Neuronal stem cell (in vitro differentiated cells): Measurements from ENCODE around the gene NPIPA8. TPM values are rescaled to one million over a fixed set of nuclear protein-coding genes. Genes with fewer than 3 reads are reported as not detected.
"Not testable (repeated sequence)": the region's sequence is repeated elsewhere in the genome, so short reads cannot be mapped to it uniquely, and the experiment has no call there.

Source experiments
- DNase-seq: peaks from one replicate; pipeline ENCODE4 v3.0.0-alpha.2; 2013; ENCODE audit warnings: low spot score
- H2AFZ ChIP-seq: one replicate; pipeline ENCODE4 v1.6.1; 2013; ENCODE audit warnings: mild to moderate bottlenecking, low read length, inconsistent platforms
- H2AK5ac ChIP-seq: 2 replicates; pipeline ENCODE4 v1.6.1; 2013; ENCODE audit warnings: low read depth, mild to moderate bottlenecking, inconsistent platforms, low read length, moderate library complexity, mixed read lengths
- H2BK120ac ChIP-seq: 2 replicates; pipeline ENCODE4 v1.6.1; 2013; ENCODE audit warnings: low read depth, mild to moderate bottlenecking, inconsistent platforms, low read length, moderate library complexity, mixed read lengths
- H2BK12ac ChIP-seq: one replicate; pipeline ENCODE4 v1.6.1; 2013; ENCODE audit warnings: low read length, inconsistent platforms
- H2BK15ac ChIP-seq: 2 replicates; pipeline ENCODE4 v1.6.1; 2013; ENCODE audit warnings: mild to moderate bottlenecking, low read length, inconsistent platforms, mixed read lengths
- H2BK5ac ChIP-seq: one replicate; pipeline ENCODE4 v1.6.1; 2013; ENCODE audit warnings: inconsistent platforms, mild to moderate bottlenecking, low read length, moderate library complexity
- H3K14ac ChIP-seq: one replicate; pipeline ENCODE4 v1.6.1; 2013; ENCODE audit warnings: low read length, inconsistent platforms
- H3K18ac ChIP-seq: 2 replicates; pipeline ENCODE4 v1.6.1; 2013; ENCODE audit warnings: low read length, inconsistent platforms
- H3K23ac ChIP-seq: 2 replicates; pipeline ENCODE4 v1.6.1; 2013; ENCODE audit warnings: low read depth, mild to moderate bottlenecking, mixed read lengths, low read length, inconsistent platforms; ENCODE audit not compliant: poor library complexity
- H3K27ac ChIP-seq: replicated peaks from 3 replicates; pipeline ENCODE4 v1.5.1; 2013; ENCODE audit warnings: low read length, inconsistent platforms
- H3K27me3 ChIP-seq, 3 experiments: 2 replicates each; pipeline ENCODE4 v1.6.1; 2013; ENCODE audit warnings: low read length in 3 of 3, mild to moderate bottlenecking in 2 of 3, inconsistent platforms in 1 of 3, low read depth in 1 of 3, mixed read lengths in 1 of 3, moderate library complexity in 1 of 3; ENCODE audit not compliant: control insufficient read depth in 3 of 3, insufficient read depth in 3 of 3
- H3K36me3 ChIP-seq, 2 donors: replicated peaks in 1 of 2; 2 replicates each; pipeline ENCODE4 v1.6.1; 2013; ENCODE audit warnings: low read length in 2 of 2; ENCODE audit not compliant: control insufficient read depth in 2 of 2, insufficient read depth in 2 of 2
- H3K4ac ChIP-seq: 2 replicates; pipeline ENCODE4 v1.6.1; 2013; ENCODE audit warnings: inconsistent platforms, mild to moderate bottlenecking, low read length, moderate library complexity
- H3K4me1 ChIP-seq, 2 donors: 1 replicate in 1 of 2; 2 replicates in 1 of 2; pipeline ENCODE4 v1.6.1; 2013; ENCODE audit warnings: low read length in 2 of 2, low read depth in 1 of 2; ENCODE audit not compliant: control insufficient read depth in 2 of 2, insufficient read depth in 1 of 2
- H3K4me2 ChIP-seq: one replicate; pipeline ENCODE4 v1.6.1; 2013; ENCODE audit warnings: mild to moderate bottlenecking, low read length, inconsistent platforms; ENCODE audit not compliant: insufficient read depth, poor library complexity, severe bottlenecking
- H3K4me3 ChIP-seq, 2 donors: 2 replicates each; pipeline ENCODE4 v1.5.1; 2013; ENCODE audit warnings: low read length in 2 of 2, mild to moderate bottlenecking in 2 of 2, inconsistent platforms in 1 of 2, moderate library complexity in 1 of 2
- H3K79me1 ChIP-seq: one replicate; pipeline ENCODE4 v1.6.1; 2013; ENCODE audit warnings: low read depth, mild to moderate bottlenecking, inconsistent platforms, low read length, moderate library complexity
- H3K9ac ChIP-seq: one replicate; pipeline ENCODE4 v1.6.1; 2013; ENCODE audit warnings: mild to moderate bottlenecking, low read depth, low read length, inconsistent platforms; ENCODE audit not compliant: poor library complexity
- H3K9me3 ChIP-seq, 2 donors: replicated peaks in 1 of 2; 2 replicates each; pipeline versions ENCODE3 to v1.6.1; 2013; ENCODE audit warnings: low read length in 2 of 2, mild to moderate bottlenecking in 2 of 2, inconsistent platforms in 1 of 2, low read depth in 1 of 2, mixed read lengths in 1 of 2, moderate library complexity in 1 of 2; ENCODE audit not compliant: control insufficient read depth in 2 of 2, insufficient read depth in 1 of 2
- H4K8ac ChIP-seq: one replicate; pipeline ENCODE4 v1.6.1; 2013; ENCODE audit warnings: low read depth, mild to moderate bottlenecking, inconsistent platforms, low read length, moderate library complexity
- H4K91ac ChIP-seq: one replicate; pipeline ENCODE4 v1.6.1; 2013; ENCODE audit warnings: low read length, low read depth, mild to moderate bottlenecking, inconsistent platforms; ENCODE audit not compliant: poor library complexity
- WGBS, 2 donors: extraction: QIAGEN DNeasy Blood & Tissue Kit; methylation state at CpG; one replicate each; pipeline ENCODE4 v1.1.7; 2013; ENCODE audit warnings: missing lambda C conversion rate in 2 of 2, mixed read lengths in 1 of 2; ENCODE audit not compliant: insufficient read length in 2 of 2, insufficient replicate concordance in 1 of 2; ENCODE audit errors: extremely low coverage in 2 of 2; 5-methylcytosine and 5-hydroxymethylcytosine counted together
- small RNA-seq: library from polyadenylated mRNA; stranded (forward); fragments of <200 nt; extraction: miRNeasy Mini kit (QIAGEN cat#:217004); gene quantifications from one replicate; pipeline ENCODE3, GENCODE V24; 2013; ENCODE audit not compliant: insufficient read depth

Gene NPIPA8

DNA sequence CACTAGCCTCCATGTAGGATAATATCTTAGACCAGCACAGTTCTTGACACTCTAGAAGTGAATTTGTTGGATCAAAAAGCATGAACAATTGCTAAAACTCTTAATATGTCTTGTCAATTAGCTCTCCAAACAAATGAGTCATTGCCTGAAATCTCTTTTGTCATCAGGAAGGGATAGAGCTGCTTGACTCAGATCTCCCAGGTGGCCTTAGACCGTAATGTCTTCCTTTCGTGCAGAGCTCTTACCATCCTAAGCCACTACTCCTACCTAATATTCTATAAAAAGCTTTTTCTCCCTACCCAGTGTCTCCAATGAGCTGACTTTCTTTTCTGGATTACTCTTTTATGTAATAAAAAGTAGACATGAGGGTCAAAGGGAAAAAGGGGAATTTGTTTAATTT is 66.4 kb downstream of the NPIPA8 start:
- H3K9me3 ChIP-seq, DNase-seq, H3K18ac ChIP-seq, H3K4ac ChIP-seq, H3K4me3 ChIP-seq, H3K9ac ChIP-seq, H4K91ac ChIP-seq, H3K36me3 ChIP-seq, H3K27me3 ChIP-seq, H2AK5ac ChIP-seq, H3K27ac ChIP-seq, H3K14ac ChIP-seq, H2BK5ac ChIP-seq, H2BK120ac ChIP-seq, H3K4me1 ChIP-seq, H2AFZ ChIP-seq, H3K23ac ChIP-seq, H4K8ac ChIP-seq, H2BK12ac ChIP-seq, H3K4me2 ChIP-seq, H3K79me1 ChIP-seq, H2BK15ac ChIP-seq: not testable (repeated sequence)
- WGBS, 2 donors: no CpG with 5 or more reads among the region's 2 CpGs

Small RNA genes within 50 kb of the gene (small RNA-seq; reads per million reads assigned to genes)
- gene AC126755.6 (not detected), gene MIR6511A4 (not detected), gene MIR6770-3 (not detected)
